Subcutaneous abdominal adipose tissue (tissue), 5 donors: Measurements from ENCODE around the gene TMTC2.

ENCODE experiments used
- H3K27ac ChIP-seq: one replicate; pipeline ENCODE4 v1.7.0; 2013; ENCODE audit warnings: low read depth, mild to moderate bottlenecking, inconsistent platforms, low read length, moderate library complexity
- H3K27me3 ChIP-seq, 5 donors: one replicate each; pipeline ENCODE4 v1.7.0; 2013; ENCODE audit warnings: low read length in 5 of 5, inconsistent platforms in 1 of 5; ENCODE audit not compliant: control insufficient read depth in 5 of 5, insufficient read depth in 4 of 5
- H3K36me3 ChIP-seq, 5 donors: one replicate each; pipeline ENCODE4 v1.7.0; 2013; ENCODE audit warnings: low read length in 5 of 5; ENCODE audit not compliant: control insufficient read depth in 5 of 5, insufficient read depth in 5 of 5
- H3K4me1 ChIP-seq, 5 donors: one replicate each; pipeline ENCODE4 v1.7.0; 2013; ENCODE audit warnings: low read length in 5 of 5, mild to moderate bottlenecking in 3 of 5, moderate library complexity in 1 of 5; ENCODE audit not compliant: control insufficient read depth in 5 of 5, insufficient read depth in 5 of 5
- H3K4me3 ChIP-seq, 5 donors: one replicate each; pipeline ENCODE4 v1.7.0; 2013; ENCODE audit warnings: low read length in 5 of 5, low read depth in 1 of 5
- H3K9ac ChIP-seq, 5 donors: one replicate each; pipeline ENCODE4 v1.7.0; 2013; ENCODE audit warnings: low read length in 5 of 5, mild to moderate bottlenecking in 4 of 5, moderate library complexity in 3 of 5
- H3K9me3 ChIP-seq, 5 donors: one replicate each; pipeline ENCODE4 v1.7.0; 2013; ENCODE audit warnings: low read length in 5 of 5; ENCODE audit not compliant: control insufficient read depth in 5 of 5
- donor health status: healthy.
- donor health status: healthy.
- donor health status: healthy.
- donor health status: healthy.
- donor health status: healthy.

The TMTC2 gene

DNA sequence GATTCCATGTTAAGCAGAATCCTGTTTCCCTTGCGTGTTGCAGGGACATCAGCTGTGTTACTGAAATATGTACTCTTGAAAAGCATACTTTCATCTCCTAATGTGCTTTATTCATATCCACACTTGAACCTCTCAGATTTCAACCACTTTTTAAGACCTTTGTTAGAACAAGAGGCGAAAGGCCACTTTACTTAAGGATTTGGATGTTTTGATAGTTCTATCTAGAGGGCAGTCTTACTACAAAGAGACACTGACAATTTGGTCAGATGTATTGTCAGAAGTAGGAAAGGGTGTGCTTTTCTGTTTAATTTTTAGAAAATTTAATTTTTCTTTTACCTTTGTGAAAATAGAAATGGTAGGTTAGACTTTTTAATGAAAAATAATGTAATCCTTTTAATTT, 267.9 kb downstream of the TMTC2 start:
- Histone ChIP-seq H3K9me3 (no peaks in the 10 kb centered on the region), H3K27me3 (no peaks in the 10 kb centered on the region), H3K4me1 (peaks cover 0 to 4% (median 0%) of the 10 kb centered on the region in 5 donors), H3K4me3 (no peak overlapping the region), H3K27ac (no peak overlapping the region), H3K9ac (no peak overlapping the region), H3K36me3 (no peaks in the 10 kb centered on the region)

DNA sequence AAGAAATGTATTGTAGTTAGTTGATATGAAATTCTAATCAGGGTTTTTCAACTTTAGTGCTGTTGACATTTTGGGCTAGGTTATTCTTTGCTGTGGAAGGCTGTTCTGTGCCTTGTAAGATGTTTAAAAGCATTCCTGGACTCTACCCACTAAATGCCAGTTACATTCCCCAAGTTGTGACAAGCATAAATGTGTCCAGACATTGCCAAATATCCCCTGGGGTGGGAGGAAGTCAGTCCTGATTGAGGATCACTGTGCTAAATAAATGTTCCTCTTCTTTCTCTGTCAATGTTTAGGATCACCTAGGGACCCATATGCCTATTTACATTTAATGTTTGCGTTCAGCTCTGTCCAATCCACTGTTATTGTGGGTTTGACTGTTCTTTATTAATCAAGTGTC, 268.3 kb downstream of the TMTC2 start:
- no peak overlapping the region for H3K9ac ChIP-seq
- no peaks in the 10 kb centered on the region for H3K9me3 ChIP-seq
- no peaks in the 10 kb centered on the region for H3K36me3 ChIP-seq
- H3K4me3 ChIP-seq: no peak overlapping the region
- peaks cover 0 to 4% (median 0%) of the 10 kb centered on the region in 5 donors for H3K4me1 ChIP-seq
- no peak overlapping the region for H3K27ac ChIP-seq
- H3K27me3 ChIP-seq: no peaks in the 10 kb centered on the region

DNA sequence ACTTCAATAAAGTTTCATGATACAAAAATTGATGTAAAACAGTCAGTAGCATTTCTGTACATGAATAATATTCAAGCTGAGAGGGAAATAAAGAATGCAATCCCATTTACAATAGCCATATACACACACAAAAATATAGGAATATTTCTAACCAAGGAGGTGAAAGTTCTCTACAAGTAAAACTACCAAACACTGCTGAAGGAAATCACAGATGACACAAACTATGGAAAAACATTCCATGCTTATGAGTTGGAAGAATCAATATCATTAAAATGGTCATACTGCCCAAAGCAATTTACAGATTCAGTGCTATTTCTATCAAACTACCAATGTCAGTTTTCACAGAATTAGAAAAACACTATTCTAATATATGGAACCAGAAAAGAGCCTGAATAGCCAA, 272.3 kb downstream of the TMTC2 start:
- Histone ChIP-seq H3K4me3 (no peak overlapping the region), H3K9ac (no peak overlapping the region), H3K36me3 (no peaks in the 10 kb centered on the region), H3K27ac (no peak overlapping the region), H3K9me3 (no peaks in the 10 kb centered on the region), H3K4me1 (peaks cover 0 to 4% (median 0%) of the 10 kb centered on the region in 5 donors), H3K27me3 (no peaks in the 10 kb centered on the region)

DNA sequence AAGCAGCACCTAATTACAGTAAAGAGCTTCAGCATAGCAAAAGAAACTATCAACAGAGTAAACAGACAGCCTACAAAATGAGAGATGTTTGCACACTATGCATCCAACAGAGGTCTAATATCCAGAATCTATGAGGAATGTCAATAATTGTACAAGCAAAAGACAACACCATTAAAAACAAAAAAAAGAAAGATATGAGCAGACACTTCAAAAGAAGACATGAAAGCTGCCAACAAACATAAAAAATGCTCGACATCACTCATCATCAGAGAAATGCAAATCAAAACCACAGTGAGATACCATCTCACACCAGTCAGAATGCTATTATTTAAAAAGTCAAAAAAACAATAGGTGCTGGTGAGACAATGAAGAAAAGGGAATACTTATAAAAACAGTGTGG, 273.1 kb downstream of the TMTC2 start:
- H3K4me1 ChIP-seq: peaks cover 0 to 3% (median 0%) of the 10 kb centered on the region in 5 donors
- H3K27me3 ChIP-seq: no peaks in the 10 kb centered on the region
- H3K9ac ChIP-seq: no peak overlapping the region
- H3K36me3 ChIP-seq: no peaks in the 10 kb centered on the region
- H3K9me3 ChIP-seq: no peaks in the 10 kb centered on the region
- H3K4me3 ChIP-seq: no peak overlapping the region
- no peak overlapping the region for H3K27ac ChIP-seq

DNA sequence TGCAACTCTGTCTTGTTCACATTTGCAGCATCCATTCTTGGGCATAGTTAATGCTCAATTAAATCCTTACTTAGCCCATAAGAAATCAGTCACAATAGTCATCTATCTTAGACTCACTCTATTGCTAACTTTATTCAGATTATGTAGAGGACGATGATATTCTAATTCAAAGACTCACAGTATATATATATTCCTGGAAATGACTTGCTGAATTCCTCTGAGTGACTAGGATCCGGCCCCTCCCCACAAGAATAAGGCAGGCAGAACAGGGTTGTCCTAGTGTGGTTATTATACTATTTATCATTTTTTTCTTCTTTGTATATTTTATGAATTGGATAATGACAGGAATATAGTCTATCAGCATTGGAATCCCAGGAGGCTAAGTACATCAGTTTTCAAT, 275.1 kb downstream of the TMTC2 start:
- H3K36me3 ChIP-seq: no peaks in the 10 kb centered on the region
- no peak overlapping the region for H3K9ac ChIP-seq
- H3K9me3 ChIP-seq: no peaks in the 10 kb centered on the region
- H3K4me1 ChIP-seq: no peaks in the 10 kb centered on the region
- no peaks in the 10 kb centered on the region for H3K27me3 ChIP-seq
- no peak overlapping the region for H3K27ac ChIP-seq
- H3K4me3 ChIP-seq: no peak overlapping the region

DNA sequence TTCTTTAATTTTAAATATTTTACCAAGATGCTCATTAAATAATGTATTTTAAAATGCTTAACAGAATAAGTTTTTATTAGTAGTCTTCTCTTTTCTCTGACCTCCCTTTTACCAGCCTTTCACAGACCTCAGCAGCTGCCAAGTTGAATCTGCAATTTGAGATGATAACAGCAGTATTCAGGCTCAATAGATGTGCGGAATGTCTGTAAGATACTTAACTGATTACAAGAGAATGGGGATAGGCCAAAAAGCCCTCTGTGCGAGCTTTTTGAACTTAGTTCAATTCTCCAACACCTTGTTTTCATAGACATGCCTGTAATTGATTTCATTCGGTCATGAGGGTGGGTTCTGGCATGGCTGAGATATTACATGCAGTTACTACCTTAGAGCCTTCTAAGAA, 277.2 kb downstream of the TMTC2 start:
- Histone ChIP-seq H3K36me3 (no peaks in the 10 kb centered on the region), H3K4me1 (no peaks in the 10 kb centered on the region), H3K27me3 (no peaks in the 10 kb centered on the region)

DNA sequence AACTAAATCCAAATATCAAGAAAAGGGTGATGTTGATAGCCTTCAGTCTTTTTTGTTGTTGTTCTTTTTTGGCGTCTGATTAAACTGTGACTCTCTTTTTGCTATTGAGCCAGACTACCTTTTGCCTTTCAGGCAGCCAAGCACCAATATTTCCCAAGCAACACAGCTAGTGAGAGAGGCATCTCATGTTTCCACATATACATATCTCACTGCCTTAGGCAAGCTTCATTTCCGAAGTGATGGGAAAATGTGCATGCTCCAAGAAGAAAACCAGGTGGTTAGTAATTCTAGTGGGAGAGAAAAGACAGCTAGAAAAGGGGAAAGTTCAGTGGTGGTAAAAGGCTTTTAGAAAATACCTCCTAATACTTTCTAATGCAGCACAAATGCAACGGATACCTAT, 277.7 kb downstream of the TMTC2 start:
- Histone ChIP-seq H3K27ac (no peak overlapping the region), H3K27me3 (no peaks in the 10 kb centered on the region), H3K4me3 (no peak overlapping the region), H3K36me3 (no peaks in the 10 kb centered on the region), H3K9ac (no peak overlapping the region), H3K4me1 (no peaks in the 10 kb centered on the region), H3K9me3 (no peaks in the 10 kb centered on the region)

More for the DNA sequence above, 277.2 kb downstream of the TMTC2 start:
- Histone ChIP-seq H3K27ac (no peak overlapping the region), H3K9ac (no peak overlapping the region), H3K9me3 (no peaks in the 10 kb centered on the region), H3K4me3 (no peak overlapping the region)

DNA sequence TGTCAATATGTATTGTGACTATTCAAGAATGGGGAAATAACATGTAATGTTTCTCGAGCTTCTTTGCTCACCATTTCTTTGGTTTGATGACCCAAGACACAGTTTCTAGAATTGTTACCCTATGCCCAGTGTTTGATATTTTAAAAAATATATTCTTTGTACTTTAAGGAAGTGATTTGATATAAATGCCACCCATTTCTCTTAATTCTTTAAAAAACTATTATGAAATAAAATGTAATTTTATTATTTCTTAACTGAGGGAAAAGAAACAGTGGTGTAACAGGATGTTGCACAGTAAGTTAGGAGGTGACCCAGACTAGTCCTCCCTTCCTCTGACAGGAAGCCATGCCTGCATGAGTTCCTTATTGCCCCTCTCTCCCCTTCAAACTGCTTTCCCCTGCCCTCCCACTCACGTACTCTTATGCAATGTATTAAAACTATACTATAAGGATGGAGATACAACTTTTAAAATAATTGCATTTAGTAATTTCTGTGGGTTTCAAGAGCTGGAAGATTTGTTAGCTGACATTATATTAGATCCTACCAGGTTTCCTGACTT, 279.4 kb downstream of the TMTC2 start:
- Histone ChIP-seq H3K4me3 (no peak overlapping the region), H3K4me1 (no peaks in the 10 kb centered on the region), H3K36me3 (no peaks in the 10 kb centered on the region), H3K27me3 (no peaks in the 10 kb centered on the region), H3K27ac (no peak overlapping the region), H3K9me3 (no peaks in the 10 kb centered on the region), H3K9ac (no peak overlapping the region)

DNA sequence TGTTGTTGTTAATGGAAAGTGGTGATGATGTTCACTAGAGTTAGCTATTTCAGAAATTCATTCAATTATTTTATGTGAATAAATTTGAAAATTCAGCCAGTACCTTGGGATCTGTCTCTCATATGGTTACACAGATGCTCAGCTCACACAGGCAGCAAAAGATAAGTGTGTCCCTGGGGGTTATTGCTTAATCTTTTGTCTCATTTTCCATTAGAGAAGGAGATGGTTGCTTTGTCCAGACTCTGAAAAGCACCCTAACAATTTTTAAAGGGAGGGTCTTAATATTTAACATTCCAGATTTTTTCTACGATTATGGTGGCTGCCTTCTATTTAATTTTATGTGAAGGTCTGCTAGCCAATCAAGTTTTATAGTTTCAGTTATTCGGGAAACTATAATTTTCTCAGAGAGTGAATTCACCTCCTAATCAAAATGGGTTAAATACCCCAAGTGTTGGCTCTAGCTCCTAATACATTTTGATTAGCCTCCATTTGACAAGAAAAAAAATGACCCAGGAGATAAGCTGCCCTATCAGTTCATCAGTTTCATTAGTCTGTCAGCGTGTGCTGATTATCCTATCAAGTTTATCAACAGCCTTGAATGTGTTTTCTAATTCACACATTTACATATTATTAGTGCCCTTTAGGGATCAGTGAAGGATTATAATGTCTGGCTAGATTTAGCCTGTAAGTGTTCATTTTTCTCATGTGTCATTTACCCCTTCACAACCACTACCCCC, 282.1 kb downstream of the TMTC2 start:
- H3K36me3 ChIP-seq: no peaks in the 10 kb centered on the region
- H3K27ac ChIP-seq: no peak overlapping the region
- no peaks in the 10 kb centered on the region for H3K27me3 ChIP-seq
- H3K9ac ChIP-seq: no peak overlapping the region
- H3K4me1 ChIP-seq: no peaks in the 10 kb centered on the region
- no peaks in the 10 kb centered on the region for H3K9me3 ChIP-seq
- no peak overlapping the region for H3K4me3 ChIP-seq

DNA sequence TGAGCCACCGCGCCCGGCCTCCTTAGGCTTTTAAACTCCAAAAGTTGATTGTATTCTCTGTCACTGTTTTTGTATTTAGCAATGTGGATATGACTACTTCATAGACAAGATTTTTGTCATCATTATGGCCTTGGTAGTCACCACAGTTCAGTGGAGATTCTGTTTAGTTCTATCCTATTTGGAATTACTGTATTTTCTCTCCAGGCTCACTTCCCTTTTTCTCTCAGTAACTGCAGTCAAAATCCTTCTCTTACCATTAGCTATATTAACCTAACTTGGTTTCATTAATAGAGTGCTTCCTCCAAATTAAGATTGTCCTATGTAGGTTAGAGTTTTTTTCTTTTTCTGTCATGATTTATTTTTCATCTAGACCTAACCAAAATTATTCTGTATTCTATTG, 283.9 kb downstream of the TMTC2 start:
- no peak overlapping the region for H3K9ac ChIP-seq
- H3K9me3 ChIP-seq: no peaks in the 10 kb centered on the region
- H3K4me1 ChIP-seq: no peaks in the 10 kb centered on the region
- H3K4me3 ChIP-seq: no peak overlapping the region
- H3K36me3 ChIP-seq: no peaks in the 10 kb centered on the region
- no peaks in the 10 kb centered on the region for H3K27me3 ChIP-seq
- no peak overlapping the region for H3K27ac ChIP-seq
